MM.1S (cell line): ENCODE measurements around the gene ARHGAP8.

ENCODE experiments used
- DNase-seq: peaks from one replicate; pipeline ENCODE4 v3.0.0-alpha.2; 2015
- H2AFZ ChIP-seq: fragments of 300-600 bp; sonication (generic); 2 replicates; pipeline ENCODE4 v1.6.0; 2016; ENCODE audit warnings: antibody characterized with exemption, low read length
- H3F3A ChIP-seq: fragments of 300-600 bp; sonication (generic); 2 replicates; pipeline ENCODE4 v1.6.1; 2016; ENCODE audit warnings: mild to moderate bottlenecking, antibody characterized with exemption, low read length, moderate library complexity, mixed read lengths; ENCODE audit not compliant: insufficient read depth
- H3K27ac ChIP-seq: fragments of 300-600 bp; sonication (generic); 2 replicates; pipeline ENCODE4 v1.5.1; 2016; ENCODE audit warnings: mild to moderate bottlenecking, low read length
- H3K27me3 ChIP-seq: fragments of 300-600 bp; sonication (generic); replicated peaks from 2 replicates; pipeline ENCODE4 v1.6.0; 2016; ENCODE audit warnings: low read length; ENCODE audit not compliant: insufficient read depth
- H3K36me3 ChIP-seq: fragments of 300-600 bp; sonication (generic); replicated peaks from 2 replicates; pipeline ENCODE4 v1.6.1; 2016; ENCODE audit warnings: mild to moderate bottlenecking, low read length, mixed read lengths; ENCODE audit not compliant: insufficient read depth
- H3K4me1 ChIP-seq: fragments of 300-600 bp; sonication (generic); 2 replicates; pipeline ENCODE4 v1.6.1; 2016; ENCODE audit warnings: low read length, mixed read lengths
- H3K4me2 ChIP-seq: fragments of 300-600 bp; sonication (generic); 2 replicates; pipeline ENCODE4 v1.6.0; 2016; ENCODE audit warnings: low read depth, low read length
- H3K4me3 ChIP-seq: fragments of 300-600 bp; sonication (generic); 2 replicates; pipeline ENCODE4 v1.5.1; 2016; ENCODE audit warnings: low read length, mixed read lengths
- H3K79me2 ChIP-seq: fragments of 300-600 bp; sonication (generic); 2 replicates; pipeline ENCODE4 v1.6.1; 2016; ENCODE audit warnings: mixed run types, low read length, mixed read lengths
- H3K9ac ChIP-seq: fragments of 300-600 bp; sonication (generic); 2 replicates; pipeline ENCODE4 v1.6.1; 2016; ENCODE audit warnings: low read length, mixed read lengths
- H3K9me2 ChIP-seq: fragments of 300-600 bp; sonication (generic); replicated peaks from 2 replicates; pipeline ENCODE4 v1.6.1; 2016; ENCODE audit warnings: mild to moderate bottlenecking, low read length, mixed read lengths; ENCODE audit not compliant: insufficient read depth
- H3K9me3 ChIP-seq: fragments of 300-600 bp; sonication (generic); replicated peaks from 2 replicates; pipeline ENCODE4 v1.6.1; 2016; ENCODE audit warnings: mild to moderate bottlenecking, low read length, mixed read lengths; ENCODE audit not compliant: insufficient read depth
- H4K20me1 ChIP-seq: fragments of 300-600 bp; sonication (generic); 2 replicates; pipeline ENCODE4 v1.6.1; 2016; ENCODE audit warnings: mild to moderate bottlenecking, low read length, moderate library complexity, mixed read lengths; ENCODE audit not compliant: insufficient read depth
- CTCF ChIP-seq: fragments of 300-600 bp; sonication (generic); IDR thresholded peaks from 2 replicates; pipeline ENCODE4 v1.5.1; 2016; ENCODE audit warnings: antibody characterized with exemption, low read length, mixed read lengths
- EZH2 ChIP-seq: fragments of 300-600 bp; sonication (generic); optimal IDR thresholded peaks from 2 replicates; pipeline ENCODE3; 2017; ENCODE audit warnings: low read depth, mild to moderate bottlenecking, antibody characterized with exemption, low read length, mixed read lengths
- EZH2phosphoT487 ChIP-seq: fragments of 300-600 bp; sonication (generic); IDR thresholded peaks from 2 replicates; pipeline ENCODE4 v1.6.1; 2018; ENCODE audit warnings: antibody characterized with exemption, low read length

The ARHGAP8 gene

GRCh38 chr22:44805711-44806110 lies 53.3 kb downstream of the ARHGAP8 start:
- TF ChIP-seq CTCF (no peak), EZH2 (no peak), EZH2phosphoT487 (no peak)
- Histone ChIP-seq H3K9me2 (no peaks in the 10 kb centered on the region), H3K4me3 (no peak overlapping the region), H3K4me2 (no peak overlapping the region), H3K79me2 (no peaks in the 10 kb centered on the region), H3K27me3 (peaks cover 88% of the 10 kb centered on the region), H3K9me3 (no peaks in the 10 kb centered on the region), H3K9ac (no peak overlapping the region), H3K27ac (no peak overlapping the region), H3K4me1 (no peaks in the 10 kb centered on the region), H3K36me3 (no peaks in the 10 kb centered on the region), H4K20me1 (no peaks in the 10 kb centered on the region), H3F3A (no peaks in the 10 kb centered on the region), H2AFZ (no peak overlapping the region)
- DNase-seq = no peak

GRCh38 chr22:44807232-44807631 lies 54.9 kb downstream of the ARHGAP8 start:
- H3K4me2 ChIP-seq = no peak overlapping the region
- no peaks in the 10 kb centered on the region for H4K20me1 ChIP-seq

GRCh38 chr22:44807915-44808690 lies 55.7 kb downstream of the ARHGAP8 start:
- no peak overlapping the region for H2AFZ ChIP-seq
- H3K27ac ChIP-seq = no peak overlapping the region
- no peaks in the 10 kb centered on the region for H3F3A ChIP-seq
- no peak for DNase-seq
- H3K4me2 ChIP-seq = no peak overlapping the region
- no peaks in the 10 kb centered on the region for H4K20me1 ChIP-seq
- H3K4me1 ChIP-seq = no peaks in the 10 kb centered on the region
- peaks cover 90% of the 10 kb centered on the region for H3K27me3 ChIP-seq
- H3K9me3 ChIP-seq = no peaks in the 10 kb centered on the region
- TF ChIP-seq CTCF = no peak
- no peak for TF ChIP-seq EZH2
- TF ChIP-seq EZH2phosphoT487 = no peak
- no peaks in the 10 kb centered on the region for H3K36me3 ChIP-seq
- no peak overlapping the region for H3K4me3 ChIP-seq
- H3K9ac ChIP-seq = no peak overlapping the region
- no peaks in the 10 kb centered on the region for H3K9me2 ChIP-seq
- H3K79me2 ChIP-seq = no peaks in the 10 kb centered on the region

More at GRCh38 chr22:44807232-44807631, 54.9 kb downstream of the ARHGAP8 start:
- TF ChIP-seq CTCF (no peak), EZH2 (no peak)
- Histone ChIP-seq H3K36me3 (no peaks in the 10 kb centered on the region), H3K79me2 (no peaks in the 10 kb centered on the region), H3K4me3 (no peak overlapping the region), H3K27me3 (peaks cover 92% of the 10 kb centered on the region), H3K9me3 (no peaks in the 10 kb centered on the region), H3K27ac (no peak overlapping the region), H3K9ac (no peak overlapping the region), H3K9me2 (no peaks in the 10 kb centered on the region), H3K4me1 (no peaks in the 10 kb centered on the region), H3F3A (no peaks in the 10 kb centered on the region), H2AFZ (no peak overlapping the region)
- DNase-seq = no peak
